ENCODE results near the gene SP8.
"Not testable (repeated sequence)": the region's sequence is repeated elsewhere in the genome, so short reads cannot be mapped to it uniquely, and the experiment has no call there.

The SP8 gene

GRCh38 chr7:20786779-20787659 lies at the start of gene SP8:
TSS of gene SP8 (minus strand) at chr7:20786886. CDS start at chr7:20786798, 88 bp downstream.
- DNase-seq, result peak; percentile 25 to 73

- DNase-seq, result not testable (repeated sequence)
Observed at GRCh38 chr7:20836424-20836823, 49.7 kb upstream of the SP8 start.

- no peak for DNase-seq
Observed at GRCh38 chr7:20835111-20835750, 48.5 kb upstream of the SP8 start.

- peak in 1 of 2 experiments; percentile 6 for DNase-seq
Observed at GRCh38 chr7:20834656-20835055, 48.0 kb upstream of the SP8 start.

GRCh38 chr7:20831956-20832355 lies 45.3 kb upstream of the SP8 start:
- DNase-seq, result no peak

GRCh38 chr7:20831451-20831850 lies 44.8 kb upstream of the SP8 start:
- no peak for DNase-seq

- DNase-seq, result no peak
Observed at GRCh38 chr7:20828947-20829346, 42.3 kb upstream of the SP8 start.

GRCh38 chr7:20827172-20827571 lies 40.5 kb upstream of the SP8 start:
- no peak for DNase-seq

GRCh38 chr7:20826243-20826642 lies 39.6 kb upstream of the SP8 start:
- DNase-seq, result no peak

GRCh38 chr7:20825555-20825954 lies 38.9 kb upstream of the SP8 start:
- DNase-seq, result no peak

GRCh38 chr7:20821390-20821789 lies 34.7 kb upstream of the SP8 start:
- DNase-seq, result not testable (repeated sequence)

GRCh38 chr7:20816372-20816959 lies 29.8 kb upstream of the SP8 start:
- DNase-seq, result no peak

- DNase-seq, result no peak
Observed at GRCh38 chr7:20804345-20804744, 17.7 kb upstream of the SP8 start.

GRCh38 chr7:20799566-20800366 lies 13.1 kb upstream of the SP8 start:
- DNase-seq, result no peak

- DNase-seq, result no peak
Observed at GRCh38 chr7:20798694-20799121, 12.0 kb upstream of the SP8 start.

GRCh38 chr7:20798081-20798693 lies 11.5 kb upstream of the SP8 start:
- peak; percentile 69 to 80 for DNase-seq

GRCh38 chr7:20797462-20798080 lies 10.9 kb upstream of the SP8 start:
- DNase-seq, result peak in 1 of 2 experiments; percentile 77

- no peak for DNase-seq
Observed at GRCh38 chr7:20797042-20797461, 10.4 kb upstream of the SP8 start.

- DNase-seq, result no peak
Observed at GRCh38 chr7:20796500-20796899, 9.8 kb upstream of the SP8 start.

- no peak for DNase-seq
Observed at GRCh38 chr7:20795881-20796280, 9.2 kb upstream of the SP8 start.

GRCh38 chr7:20795361-20795760 lies 8.7 kb upstream of the SP8 start:
- no peak for DNase-seq

- no peak for DNase-seq
Observed at GRCh38 chr7:20794676-20795075, 8.0 kb upstream of the SP8 start.

Measured in SW 1271 (cell line).